ENCODE measurements around the gene GPC6. TPM values are rescaled to one million over a fixed set of nuclear protein-coding genes. Genes with fewer than 3 reads are reported as not detected.

GPC6 gene
- total and polyA plus RNA-seq, 2 experiments from 2014 or later, result 14.4 to 20.8 TPM

DNA sequence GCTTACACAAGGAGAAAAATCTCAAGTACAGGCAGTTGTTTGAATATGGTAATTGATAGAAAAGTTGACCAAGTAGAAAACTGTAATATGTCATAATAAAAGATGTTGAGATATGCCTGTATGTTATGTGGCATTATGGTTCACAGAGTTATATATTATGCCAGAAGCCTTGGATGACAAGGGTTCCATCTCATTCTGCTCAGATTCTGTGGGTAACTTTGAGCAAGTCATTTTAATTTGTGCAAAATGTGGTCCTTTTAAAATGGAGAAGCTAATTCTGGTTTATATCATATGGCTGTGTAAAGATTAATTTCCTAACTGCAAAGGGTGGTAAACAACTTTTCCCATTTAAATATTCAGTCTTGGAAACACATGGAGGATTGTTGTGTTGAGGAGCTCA, 180.9 kb downstream of the GPC6 start:
- Histone ChIP-seq H2AFZ (no peak overlapping the region), H3F3A (ENCODE audit: insufficient read depth) (no peaks in the 10 kb centered on the region), H3K36me3 (ENCODE audit: low read depth) (no peaks in the 10 kb centered on the region), H3K4me3 (no peak overlapping the region), H3K9ac (no peak overlapping the region), H3K79me2 (ENCODE audit: insufficient read depth) (no peaks in the 10 kb centered on the region), H3K4me2 (ENCODE audit: unreplicated experiment) (no peak overlapping the region), H3K27ac (no peak overlapping the region), H3K27me3 (replicated peaks; ENCODE audit: insufficient read depth) (no peaks in the 10 kb centered on the region), H4K20me1 (ENCODE audit: insufficient read depth) (no peaks in the 10 kb centered on the region), H3K9me3 (ENCODE audit: low read depth) (no peaks in the 10 kb centered on the region), H3K4me1 (ENCODE audit: insufficient read depth) (no peaks in the 10 kb centered on the region), H3K9me2 (ENCODE audit: insufficient read depth) (no peaks in the 10 kb centered on the region)
- in situ Hi-C loops (cut with MboI), result no loop called here
- TF ChIP-seq EZH2phosphoT487 (IDR thresholded peaks at IDR 0.05; ENCODE audit: insufficient read depth, low read depth) (no peak), EZH2 (IDR thresholded peaks at IDR 0.05; ENCODE audit: insufficient read depth, poor library complexity, severe bottlenecking) (no peak)
- DNase-seq, result no peak

DNA sequence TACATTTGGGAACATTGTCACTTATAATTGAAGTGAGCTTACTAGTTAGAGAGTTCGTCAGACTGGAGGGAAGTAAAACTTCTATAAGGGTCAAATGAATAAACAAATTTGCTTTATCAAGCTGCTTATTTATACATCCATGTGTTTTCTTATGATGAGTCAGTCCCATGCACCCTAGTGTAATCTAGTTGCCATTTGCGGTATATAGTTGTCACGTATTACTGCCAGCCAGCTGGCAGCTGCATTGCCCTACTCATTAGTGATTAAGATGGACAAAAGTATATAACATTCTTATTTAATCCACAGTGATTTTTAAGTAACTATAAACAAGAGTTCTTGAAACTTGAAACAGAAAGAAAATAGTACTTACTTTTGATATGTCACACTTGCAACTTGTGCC, 182.4 kb downstream of the GPC6 start:
- in situ Hi-C loops (cut with MboI), result no loop called here
- Histone ChIP-seq H3K27ac (no peak overlapping the region), H3F3A (ENCODE audit: insufficient read depth) (no peaks in the 10 kb centered on the region), H4K20me1 (ENCODE audit: insufficient read depth) (no peaks in the 10 kb centered on the region), H3K9me2 (ENCODE audit: insufficient read depth) (no peaks in the 10 kb centered on the region), H3K4me3 (no peak overlapping the region), H3K9ac (no peak overlapping the region), H3K9me3 (ENCODE audit: low read depth) (no peaks in the 10 kb centered on the region), H3K27me3 (replicated peaks; ENCODE audit: insufficient read depth) (no peaks in the 10 kb centered on the region), H3K4me2 (ENCODE audit: unreplicated experiment) (no peak overlapping the region), H3K4me1 (ENCODE audit: insufficient read depth) (peaks cover 2% of the 10 kb centered on the region; the same call in 1 of the 2 replicates), H3K79me2 (ENCODE audit: insufficient read depth) (no peaks in the 10 kb centered on the region), H3K36me3 (ENCODE audit: low read depth) (no peaks in the 10 kb centered on the region), H2AFZ (no peak overlapping the region)
- TF ChIP-seq EZH2 (IDR thresholded peaks at IDR 0.05; ENCODE audit: insufficient read depth, poor library complexity, severe bottlenecking), result no peak
- no peak for TF ChIP-seq EZH2phosphoT487 (IDR thresholded peaks at IDR 0.05; ENCODE audit: insufficient read depth, low read depth)
- WGBS, 2 experiments (ENCODE audit: low coverage in 1 of 2, low lambda C conversion rate in 2 of 2, missing lambda C conversion rate in 2 of 2), result 68 to 80% methylated on average over 3 of the region's 3 CpGs
- peak; percentile 27 for DNase-seq

DNA sequence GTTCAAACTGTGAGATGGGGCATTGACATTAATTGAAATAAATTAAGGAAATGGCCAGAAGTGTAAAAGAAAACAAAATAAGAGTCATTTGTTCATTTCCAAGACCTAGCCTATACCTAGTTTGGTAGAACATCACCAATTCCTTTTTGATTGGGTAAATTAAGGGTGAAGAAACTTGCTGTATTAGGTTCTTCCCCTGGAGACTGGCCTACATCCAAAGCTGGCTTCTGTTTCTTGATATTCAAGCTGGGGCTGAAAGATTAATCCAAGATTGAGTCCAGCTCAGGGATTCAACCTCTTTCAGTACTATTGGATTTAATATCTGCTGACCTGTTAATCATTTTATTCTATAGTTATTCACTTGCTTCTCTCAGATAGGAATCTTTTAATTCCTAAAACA, 183.2 kb downstream of the GPC6 start:
- H3K9me3 ChIP-seq (ENCODE audit: low read depth), result no peaks in the 10 kb centered on the region
- no peaks in the 10 kb centered on the region for H3K36me3 ChIP-seq (ENCODE audit: low read depth)
- DNase-seq, result no peak
- H3K4me2 ChIP-seq (ENCODE audit: unreplicated experiment), result no peak overlapping the region
- H2AFZ ChIP-seq, result no peak overlapping the region
- no peaks in the 10 kb centered on the region for H4K20me1 ChIP-seq (ENCODE audit: insufficient read depth)
- no peaks in the 10 kb centered on the region for H3K27me3 ChIP-seq (replicated peaks; ENCODE audit: insufficient read depth)
- no peak overlapping the region for H3K9ac ChIP-seq
- no peak overlapping the region for H3K4me3 ChIP-seq
- in situ Hi-C loops (cut with MboI), result no loop called here
- no peaks in the 10 kb centered on the region for H3F3A ChIP-seq (ENCODE audit: insufficient read depth)
- no peak for TF ChIP-seq EZH2 (IDR thresholded peaks at IDR 0.05; ENCODE audit: insufficient read depth, poor library complexity, severe bottlenecking)
- TF ChIP-seq EZH2phosphoT487 (IDR thresholded peaks at IDR 0.05; ENCODE audit: insufficient read depth, low read depth), result no peak
- peaks cover 10% of the 10 kb centered on the region; the same call in 1 of the 2 replicates for H3K4me1 ChIP-seq (ENCODE audit: insufficient read depth)
- H3K27ac ChIP-seq, result no peak overlapping the region
- H3K9me2 ChIP-seq (ENCODE audit: insufficient read depth), result no peaks in the 10 kb centered on the region
- H3K79me2 ChIP-seq (ENCODE audit: insufficient read depth), result no peaks in the 10 kb centered on the region

DNA sequence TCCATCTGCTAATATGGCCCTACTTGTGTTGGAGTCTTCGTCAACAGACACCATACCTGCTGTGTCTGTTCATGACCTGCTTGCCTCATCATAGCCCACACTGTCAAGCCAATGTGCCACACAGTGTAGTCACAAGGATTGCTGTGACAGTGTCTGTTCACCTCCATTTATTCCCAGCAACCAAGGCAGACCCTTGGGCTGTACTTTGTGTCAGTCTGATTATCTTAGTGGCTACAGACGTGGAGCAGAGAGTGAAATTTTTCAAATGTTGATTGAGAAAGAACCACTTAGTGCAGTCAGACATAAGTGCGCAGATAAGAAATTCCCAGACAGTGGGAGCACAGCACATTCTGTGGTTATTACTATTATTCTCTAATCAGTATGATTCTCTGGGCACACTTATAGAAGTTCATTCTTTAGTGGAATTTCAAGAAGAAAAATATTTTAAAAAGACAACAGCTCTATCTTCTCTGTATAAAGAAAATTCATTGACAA, 184.6 kb downstream of the GPC6 start:
- no peaks in the 10 kb centered on the region for H3F3A ChIP-seq (ENCODE audit: insufficient read depth)
- no peak for DNase-seq
- no peaks in the 10 kb centered on the region for H3K79me2 ChIP-seq (ENCODE audit: insufficient read depth)
- TF ChIP-seq EZH2phosphoT487 (IDR thresholded peaks at IDR 0.05; ENCODE audit: insufficient read depth, low read depth), result no peak
- no peak for TF ChIP-seq EZH2 (IDR thresholded peaks at IDR 0.05; ENCODE audit: insufficient read depth, poor library complexity, severe bottlenecking)
- no peak overlapping the region for H3K4me3 ChIP-seq
- H3K9me2 ChIP-seq (ENCODE audit: insufficient read depth), result no peaks in the 10 kb centered on the region
- no peak overlapping the region for H3K9ac ChIP-seq
- no peaks in the 10 kb centered on the region for H3K9me3 ChIP-seq (ENCODE audit: low read depth)
- H3K36me3 ChIP-seq (ENCODE audit: low read depth), result no peaks in the 10 kb centered on the region
- 64 to 75% methylated on average over 3 of the region's 3 CpGs for WGBS, 2 experiments (ENCODE audit: low coverage in 1 of 2, low lambda C conversion rate in 2 of 2, missing lambda C conversion rate in 2 of 2)
- no peaks in the 10 kb centered on the region for H4K20me1 ChIP-seq (ENCODE audit: insufficient read depth)
- in situ Hi-C loops (cut with MboI), result no loop called here
- H3K4me1 ChIP-seq (ENCODE audit: insufficient read depth), result peaks cover 12% of the 10 kb centered on the region; the same call in 1 of the 2 replicates
- no peaks in the 10 kb centered on the region for H3K27me3 ChIP-seq (replicated peaks; ENCODE audit: insufficient read depth)
- H3K4me2 ChIP-seq (ENCODE audit: unreplicated experiment), result no peak overlapping the region
- H3K27ac ChIP-seq, result no peak overlapping the region
- H2AFZ ChIP-seq, result no peak overlapping the region

DNA sequence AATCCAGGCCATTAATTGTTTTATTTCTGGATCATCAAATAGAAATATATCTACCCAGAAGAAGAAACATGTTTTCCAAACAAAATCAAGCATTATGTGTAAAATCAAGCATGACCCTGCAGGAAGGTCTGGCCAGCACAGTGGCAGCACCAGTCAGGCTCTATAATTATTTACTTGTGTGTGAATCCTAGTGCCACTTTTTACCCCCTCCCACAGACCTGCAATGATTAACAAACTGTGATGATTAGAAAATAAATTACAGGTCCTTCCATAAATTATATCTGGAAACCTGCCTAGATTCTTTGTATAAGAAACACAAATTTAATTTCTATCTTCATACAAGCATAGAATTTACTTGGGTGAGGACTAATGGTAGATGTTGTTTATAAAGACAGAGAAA, 186.1 kb downstream of the GPC6 start:
- H3K79me2 ChIP-seq (ENCODE audit: insufficient read depth), result no peaks in the 10 kb centered on the region
- peaks cover 22% of the 10 kb centered on the region for H3K4me1 ChIP-seq (ENCODE audit: insufficient read depth)
- H3K27me3 ChIP-seq (replicated peaks; ENCODE audit: insufficient read depth), result no peaks in the 10 kb centered on the region
- H3K9me3 ChIP-seq (ENCODE audit: low read depth), result no peaks in the 10 kb centered on the region
- TF ChIP-seq EZH2 (IDR thresholded peaks at IDR 0.05; ENCODE audit: insufficient read depth, poor library complexity, severe bottlenecking), result no peak
- no peak for TF ChIP-seq EZH2phosphoT487 (IDR thresholded peaks at IDR 0.05; ENCODE audit: insufficient read depth, low read depth)
- no peak overlapping the region for H3K27ac ChIP-seq
- H3K36me3 ChIP-seq (ENCODE audit: low read depth), result no peaks in the 10 kb centered on the region
- H2AFZ ChIP-seq, result no peak overlapping the region
- no peaks in the 10 kb centered on the region for H3F3A ChIP-seq (ENCODE audit: insufficient read depth)
- in situ Hi-C loops (cut with MboI), result no loop called here
- no peaks in the 10 kb centered on the region for H3K9me2 ChIP-seq (ENCODE audit: insufficient read depth)
- no peak overlapping the region for H3K4me3 ChIP-seq
- no peak overlapping the region for H3K9ac ChIP-seq
- no peak overlapping the region for H3K4me2 ChIP-seq (ENCODE audit: unreplicated experiment)
- no peak for DNase-seq
- no peaks in the 10 kb centered on the region for H4K20me1 ChIP-seq (ENCODE audit: insufficient read depth)

All from GM23248 (cell line).